Activated CD8-positive, alpha-beta memory T cell treated with anti-CD3 and anti-CD28 coated beads, Interleukin-2, amount 50 U/mL, for 24 hours (primary cell): ENCODE measurements around the gene KLF1.
"Not testable (repeated sequence)": the region's sequence is repeated elsewhere in the genome, so short reads cannot be mapped to it uniquely, and the experiment has no call there.

Experiments
- DNase-seq: peaks from one replicate; pipeline ENCODE4 v3.0.0-alpha.2; 2020; ENCODE audit errors: extremely low read depth

KLF1 gene

GRCh38 chr19:12886969-12887747, at the start of gene KLF1:
KLF1 (minus strand) TSS chr19:12887201; CDS start chr19:12887140, 61 bp downstream.
- no peak for DNase-seq

DNA sequence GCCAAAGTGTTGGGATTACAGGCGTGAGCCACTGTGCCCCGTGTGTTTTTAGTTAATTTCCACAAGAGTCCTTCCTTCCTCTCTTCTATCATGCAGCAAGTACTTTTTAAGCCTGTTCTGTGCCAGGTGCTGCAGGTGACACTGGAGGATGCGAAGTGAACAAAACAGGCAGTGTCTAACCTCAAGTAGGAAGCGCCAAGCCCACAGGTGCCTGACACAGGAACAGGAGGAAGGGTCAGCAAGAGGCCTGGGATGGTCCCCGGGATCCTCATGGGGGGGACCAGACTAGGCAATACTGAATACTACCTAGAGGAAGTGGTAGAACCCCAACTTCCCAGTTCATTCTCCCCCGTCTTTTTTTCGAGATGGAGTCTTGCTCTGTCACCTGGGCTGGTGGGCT, 49.6 kb upstream of the KLF1 start:
- no peak for DNase-seq

DNA sequence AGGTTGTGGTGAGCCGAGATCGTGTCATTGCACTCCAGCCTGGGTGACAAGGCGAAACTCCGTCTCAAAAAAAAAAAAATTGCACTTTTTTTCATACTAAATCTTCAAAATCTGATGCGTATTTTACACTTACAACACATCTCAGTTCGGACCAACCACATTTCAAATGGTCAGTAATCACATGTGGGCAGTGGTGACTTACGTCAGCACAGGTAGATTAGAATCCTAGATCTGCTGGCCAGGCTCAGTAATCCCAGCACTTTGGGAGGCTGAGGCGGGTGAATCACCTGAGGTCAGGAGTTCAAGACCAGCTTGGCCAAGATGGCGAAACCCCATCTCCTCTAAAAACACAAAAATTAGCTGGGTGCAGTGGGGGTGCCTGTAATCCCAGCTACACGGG, 48.1 kb upstream of the KLF1 start:
- no peak for DNase-seq

- DNase-seq: peak; percentile 82
Observed at GRCh38 chr19:12933287-12934072, 46.5 kb upstream of the KLF1 start, which contains the start of gene FARSA. FARSA (minus strand) TSS chr19:12933711; CDS start chr19:12933696, 15 bp downstream.

GRCh38 chr19:12932392-12933286, 45.6 kb upstream of the KLF1 start:
- no peak for DNase-seq

- no peak for DNase-seq
Observed at GRCh38 chr19:12930002-12930645, 43.1 kb upstream of the KLF1 start.

DNA sequence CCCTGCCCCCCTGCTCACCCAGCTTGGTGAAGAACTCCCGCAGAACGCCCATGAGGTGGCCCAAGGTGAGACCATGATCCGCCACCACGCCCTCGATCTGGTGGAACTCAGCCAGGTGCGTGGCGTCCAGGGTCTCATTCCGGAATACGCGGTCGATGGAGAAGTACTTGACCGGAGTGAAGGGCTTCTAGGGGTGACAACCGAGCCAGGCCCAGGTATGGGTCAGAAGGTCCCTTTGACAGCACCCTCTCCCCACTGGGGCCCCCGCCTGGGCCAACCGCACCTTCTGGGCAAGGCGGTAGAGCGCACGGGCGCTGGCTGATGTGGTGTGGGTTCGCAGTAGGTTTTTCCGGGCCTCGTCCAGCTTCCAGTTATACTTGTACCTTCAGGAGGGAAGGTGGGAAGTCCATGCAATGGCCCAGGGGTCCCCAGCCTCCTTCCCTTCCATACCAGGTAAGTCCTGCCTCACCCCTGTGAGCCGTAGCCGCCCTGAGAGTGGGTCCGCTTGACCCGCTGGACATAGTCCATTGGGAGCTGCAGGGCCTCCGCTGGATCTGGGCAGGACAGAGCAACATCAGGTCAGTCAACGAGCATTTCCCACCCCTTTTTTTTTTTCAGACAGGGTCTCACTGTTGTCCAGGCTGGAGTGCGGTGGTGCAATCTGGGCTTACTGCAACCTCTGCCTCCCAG, 37.8 kb upstream of the KLF1 start:
- no peak for DNase-seq

- DNase-seq: no peak
Observed at GRCh38 chr19:12922959-12923358, 36.0 kb upstream of the KLF1 start.

DNA sequence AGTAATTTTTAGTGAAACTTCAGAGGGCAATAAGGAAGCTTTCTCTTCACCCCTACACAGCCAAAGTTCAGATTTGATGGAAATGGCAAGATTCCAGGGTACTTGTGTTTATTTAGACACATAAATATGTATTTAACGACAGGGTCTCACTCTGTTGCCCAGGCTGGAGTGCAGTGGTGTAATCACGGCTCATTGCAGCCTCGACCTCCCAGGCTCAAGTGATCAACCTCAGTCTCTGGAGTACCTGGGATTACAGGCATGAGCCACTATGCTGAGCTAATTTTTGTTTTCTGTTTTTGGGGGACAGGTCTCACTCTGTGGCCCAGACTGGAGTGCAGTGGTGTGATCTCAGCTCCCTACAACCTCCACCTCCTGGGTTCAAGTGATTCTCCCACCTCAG, 34.0 kb upstream of the KLF1 start:
- DNase-seq: no peak

DNA sequence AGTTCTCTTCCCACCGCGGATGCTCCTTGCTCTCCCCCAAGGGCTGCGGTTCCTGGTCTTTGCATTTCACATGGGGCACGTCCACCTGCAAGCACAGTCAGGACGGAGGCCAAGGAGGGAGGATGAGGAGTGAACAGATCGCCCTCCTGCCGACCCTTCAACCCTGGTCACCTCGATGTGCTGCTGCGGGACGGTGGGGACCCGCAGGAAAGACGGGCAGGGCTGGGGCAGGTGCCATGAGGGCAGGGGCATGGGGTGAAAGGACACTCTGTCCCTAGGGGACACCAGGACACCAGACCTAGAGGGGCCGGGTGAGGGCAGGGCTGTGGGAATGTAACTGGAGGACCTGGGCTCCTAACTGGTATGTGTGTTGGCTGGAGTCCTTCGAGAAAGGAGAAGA, 31.3 kb upstream of the KLF1 start:
- DNase-seq: no peak

- DNase-seq: not testable (repeated sequence)
Observed at GRCh38 chr19:12915860-12916259, 28.9 kb upstream of the KLF1 start.

- DNase-seq: no peak
Observed at GRCh38 chr19:12913851-12914690, 27.1 kb upstream of the KLF1 start.

GRCh38 chr19:12913011-12913561, 26.1 kb upstream of the KLF1 start:
- DNase-seq: no peak

GRCh38 chr19:12912571-12912970, 25.6 kb upstream of the KLF1 start:
- DNase-seq: no peak

DNA sequence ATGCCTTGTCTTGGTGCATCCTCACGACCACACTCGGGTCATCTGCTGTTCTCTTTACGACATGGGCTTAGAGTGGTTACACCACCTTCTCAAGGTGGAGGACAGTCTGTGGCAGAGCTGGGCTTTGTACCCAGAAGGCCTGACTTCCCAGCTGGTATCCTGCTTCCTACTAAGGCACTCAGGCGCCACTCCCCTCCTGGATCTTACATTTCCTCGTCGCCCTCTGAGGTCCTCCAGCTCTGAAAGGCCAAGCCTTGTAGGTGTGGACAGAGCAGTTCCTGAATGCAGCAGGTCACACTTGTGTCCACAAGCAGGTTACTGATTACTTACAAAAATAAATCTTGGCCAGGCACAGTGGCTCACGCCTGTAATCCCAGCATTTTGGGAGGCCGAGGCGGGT, 20.2 kb upstream of the KLF1 start:
- DNase-seq: no peak

GRCh38 chr19:12899891-12900518, 13.0 kb upstream of the KLF1 start:
- DNase-seq: no peak

- no peak for DNase-seq
Observed at GRCh38 chr19:12896460-12896859, 9.5 kb upstream of the KLF1 start.

- no peak for DNase-seq
Observed at GRCh38 chr19:12893582-12893981, 6.6 kb upstream of the KLF1 start.

DNA sequence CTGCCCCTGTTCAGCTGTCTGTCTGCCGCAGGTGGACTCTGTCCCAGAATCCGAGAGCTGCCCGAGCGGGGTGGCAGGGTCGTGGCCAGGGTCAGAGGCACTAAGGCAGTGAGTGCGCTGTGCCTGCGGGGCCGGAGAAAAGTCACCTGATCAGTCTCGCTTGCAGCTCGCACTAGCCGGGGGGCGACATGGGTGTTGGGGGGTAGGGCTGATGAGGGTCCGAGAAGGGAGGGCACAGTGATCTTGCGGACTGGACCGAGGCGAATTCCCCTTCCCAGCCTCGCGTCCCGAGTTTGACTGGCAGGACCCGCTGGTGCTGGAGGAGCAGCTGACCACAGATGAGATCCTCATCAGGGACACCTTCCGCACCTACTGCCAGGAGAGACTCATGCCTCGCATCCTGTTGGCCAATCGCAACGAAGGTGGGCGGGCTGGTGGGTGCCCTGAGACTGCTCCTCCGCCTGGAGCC, 4.6 kb upstream of the KLF1 start:
- DNase-seq: no peak
